Liver (tissue), 9 donors: ENCODE measurements around the gene PTPN18. TPM values are rescaled to one million over a fixed set of nuclear protein-coding genes. Genes with fewer than 3 reads are reported as not detected.

Experiments
- DNase-seq: peaks from one replicate; pipeline ENCODE4 v3.0.0-alpha.2; 2017; ENCODE audit warnings: low spot score
- H3K27ac ChIP-seq, 2 donors: one replicate each; pipeline ENCODE4 v1.7.0; 2013; ENCODE audit warnings: inconsistent platforms in 2 of 2, low read length in 2 of 2, control low read depth in 1 of 2, low read depth in 1 of 2, mild to moderate bottlenecking in 1 of 2
- H3K27me3 ChIP-seq, 4 donors: one replicate each; pipeline versions ENCODE4 v1.6.1 to v1.7.0; 2013; ENCODE audit warnings: low read length in 3 of 4, inconsistent platforms in 1 of 4, mild to moderate bottlenecking in 1 of 4, moderate library complexity in 1 of 4; ENCODE audit not compliant: control insufficient read depth in 4 of 4, insufficient read depth in 4 of 4
- H3K36me3 ChIP-seq, 4 donors: one replicate each; pipeline versions ENCODE4 v1.6.1 to v1.7.0; 2013; ENCODE audit warnings: low read length in 3 of 4, mild to moderate bottlenecking in 3 of 4, low read depth in 1 of 4, moderate library complexity in 1 of 4; ENCODE audit not compliant: control insufficient read depth in 4 of 4, insufficient read depth in 3 of 4
- H3K4me1 ChIP-seq, 4 donors: one replicate each; pipeline versions ENCODE4 v1.6.1 to v1.7.0; 2013; ENCODE audit warnings: low read length in 3 of 4, mild to moderate bottlenecking in 3 of 4, moderate library complexity in 1 of 4; ENCODE audit not compliant: control insufficient read depth in 4 of 4, insufficient read depth in 4 of 4
- H3K4me3 ChIP-seq, 3 donors: one replicate each; pipeline versions ENCODE4 v1.6.1 to v1.7.0; 2013; ENCODE audit warnings: low read length in 3 of 3, control low read depth in 1 of 3, low read depth in 1 of 3, mild to moderate bottlenecking in 1 of 3
- H3K9ac ChIP-seq, 2 donors: one replicate each; pipeline ENCODE4 v1.7.0; 2013; ENCODE audit warnings: low read length in 2 of 2, mild to moderate bottlenecking in 2 of 2, moderate library complexity in 2 of 2, control low read depth in 1 of 2, low read depth in 1 of 2
- H3K9me3 ChIP-seq, 4 donors: one replicate each; pipeline versions ENCODE4 v1.6.1 to v1.7.0; 2013; ENCODE audit warnings: low read length in 3 of 4; ENCODE audit not compliant: control insufficient read depth in 4 of 4
- ATF3 ChIP-seq: IDR thresholded peaks from 2 replicates; pipeline ENCODE4 v1.6.1; 2016; ENCODE audit warnings: antibody characterized with exemption
- EGR1 ChIP-seq, 2 donors: IDR thresholded peaks; 2 replicates each; pipeline ENCODE4 v1.6.1; 2016 to 2018; ENCODE audit warnings: antibody characterized with exemption in 2 of 2, low read depth in 2 of 2
- FOXA1 ChIP-seq: IDR thresholded peaks from 2 replicates; pipeline ENCODE4 v1.6.1; 2016; ENCODE audit warnings: antibody characterized with exemption
- FOXA2 ChIP-seq: IDR thresholded peaks from 2 replicates; pipeline ENCODE4 v1.6.1; 2016; ENCODE audit warnings: antibody characterized with exemption
- GABPA ChIP-seq, 2 donors: IDR thresholded peaks in 1 of 2; conservative IDR thresholded peaks in 1 of 2; 2 replicates each; pipeline ENCODE4 v1.6.1; 2016; ENCODE audit warnings: antibody characterized with exemption in 2 of 2, mild to moderate bottlenecking in 1 of 2, moderate library complexity in 1 of 2
- HNF4G ChIP-seq: IDR thresholded peaks from 2 replicates; pipeline ENCODE4 v1.6.1; 2016; ENCODE audit warnings: antibody characterized with exemption
- JUND ChIP-seq, 2 donors: IDR thresholded peaks; 2 replicates each; pipeline ENCODE4 v1.6.1; 2016; ENCODE audit warnings: antibody characterized with exemption in 2 of 2
- NR2F2 ChIP-seq: IDR thresholded peaks from 2 replicates; pipeline ENCODE4 v1.6.1; 2016; ENCODE audit warnings: antibody characterized with exemption
- RAD21 ChIP-seq, 2 donors: IDR thresholded peaks; 2 replicates each; pipeline ENCODE4 v1.6.1; 2016; ENCODE audit warnings: antibody characterized with exemption in 2 of 2, mild to moderate bottlenecking in 2 of 2
- REST ChIP-seq: IDR thresholded peaks from 2 replicates; pipeline ENCODE4 v1.6.1; 2016; ENCODE audit warnings: antibody characterized with exemption, mild to moderate bottlenecking
- RXRA ChIP-seq, 2 donors: IDR thresholded peaks; 2 replicates each; pipeline ENCODE4 v1.6.1; 2017 to 2018; ENCODE audit warnings: antibody characterized with exemption in 2 of 2, mild to moderate bottlenecking in 1 of 2
- SP1 ChIP-seq: IDR thresholded peaks from 2 replicates; pipeline ENCODE4 v1.6.1; 2018; ENCODE audit warnings: antibody characterized with exemption, mild to moderate bottlenecking
- YY1 ChIP-seq: IDR thresholded peaks from 2 replicates; pipeline ENCODE4 v1.6.1; 2016; ENCODE audit warnings: antibody characterized with exemption, mild to moderate bottlenecking
- WGBS: extraction: QIAGEN DNeasy Blood & Tissue Kit; methylation state at CpG from one replicate; pipeline ENCODE4 v1.1.7; 2013; 5-methylcytosine and 5-hydroxymethylcytosine counted together
- polyA plus RNA-seq, 2 donors: library from polyadenylated mRNA; stranded (reverse) in 1 of 2; unstranded in 1 of 2; fragments of 200-250 nt in 1 of 2; fragments of >200 nt in 1 of 2; fragmentation: Nextera tagmentation in 1 of 2; extraction: Ambion mirVana in 1 of 2; gene quantifications; one replicate each; pipeline versions ENCODE4 v1.2.1 to v1.2.3, GENCODE V29; 2013 to 2015
- total RNA-seq, 2 donors: library from RNA; depleted of rRNA; stranded (reverse); fragments of >200 nt; gene quantifications; one replicate each; pipeline ENCODE4 v1.2.3, GENCODE V29; 2014
- TF ChIP-seq, protein P1 (sequence below): IDR thresholded peaks from 2 replicates; pipeline ENCODE4 v1.6.1; 2016; ENCODE audit warnings: antibody characterized with exemption
- TF ChIP-seq, protein P2 (sequence below): IDR thresholded peaks from 2 replicates; pipeline ENCODE4 v1.6.1; 2016; ENCODE audit warnings: antibody characterized with exemption
- TF ChIP-seq, protein P3 (sequence below): fragments of 150-350 bp; IDR thresholded peaks from 2 replicates; pipeline ENCODE4 v1.5.1; 2017; ENCODE audit warnings: improper control_type of control experiment, low read depth, low read length; ENCODE audit not compliant: missing input control
- donor health status: healthy.
- donor health status: healthy.
- donor health status: healthy.
- donor health status: healthy.
- donor health status: healthy.

PTPN18 gene
- total and polyA plus RNA-seq, 4 donors, result 14.0 to 28.6 (median 16.7) TPM

- 93% methylated on average over 2 of the region's 2 CpGs for WGBS
- TF ChIP-seq, protein P1, sequence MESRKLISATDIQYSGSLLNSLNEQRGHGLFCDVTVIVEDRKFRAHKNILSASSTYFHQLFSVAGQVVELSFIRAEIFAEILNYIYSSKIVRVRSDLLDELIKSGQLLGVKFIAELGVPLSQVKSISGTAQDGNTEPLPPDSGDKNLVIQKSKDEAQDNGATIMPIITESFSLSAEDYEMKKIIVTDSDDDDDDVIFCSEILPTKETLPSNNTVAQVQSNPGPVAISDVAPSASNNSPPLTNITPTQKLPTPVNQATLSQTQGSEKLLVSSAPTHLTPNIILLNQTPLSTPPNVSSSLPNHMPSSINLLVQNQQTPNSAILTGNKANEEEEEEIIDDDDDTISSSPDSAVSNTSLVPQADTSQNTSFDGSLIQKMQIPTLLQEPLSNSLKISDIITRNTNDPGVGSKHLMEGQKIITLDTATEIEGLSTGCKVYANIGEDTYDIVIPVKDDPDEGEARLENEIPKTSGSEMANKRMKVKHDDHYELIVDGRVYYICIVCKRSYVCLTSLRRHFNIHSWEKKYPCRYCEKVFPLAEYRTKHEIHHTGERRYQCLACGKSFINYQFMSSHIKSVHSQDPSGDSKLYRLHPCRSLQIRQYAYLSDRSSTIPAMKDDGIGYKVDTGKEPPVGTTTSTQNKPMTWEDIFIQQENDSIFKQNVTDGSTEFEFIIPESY, result no peak
- TF ChIP-seq SP1, result no peak
Observed at GRCh38 chr2:130365075-130365474, 9.2 kb downstream of the PTPN18 start.

GRCh38 chr2:130365963-130366362, 10.1 kb downstream of the PTPN18 start:
- TF ChIP-seq REST, result no peak
- TF ChIP-seq, protein P2, sequence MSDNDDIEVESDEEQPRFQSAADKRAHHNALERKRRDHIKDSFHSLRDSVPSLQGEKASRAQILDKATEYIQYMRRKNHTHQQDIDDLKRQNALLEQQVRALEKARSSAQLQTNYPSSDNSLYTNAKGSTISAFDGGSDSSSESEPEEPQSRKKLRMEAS, result no peak
- no peak for TF ChIP-seq SP1
- no peak for TF ChIP-seq RXRA (IDR thresholded peaks at IDR 0.05)
- no peak for TF ChIP-seq JUND (IDR thresholded peaks at IDR 0.05)
- TF ChIP-seq FOXA2, result no peak
- no peak for TF ChIP-seq FOXA1
- TF ChIP-seq HNF4G, result no peak
- no peak for TF ChIP-seq NR2F2
- TF ChIP-seq GABPA (IDR thresholded peaks at IDR 0.05 in 1 of 2, conservative IDR thresholded peaks at IDR 0.05 in 1 of 2), result no peak
- TF ChIP-seq YY1, result no peak
- no peak for TF ChIP-seq ATF3
- no peak for TF ChIP-seq RAD21 (IDR thresholded peaks at IDR 0.05)
- TF ChIP-seq EGR1 (IDR thresholded peaks at IDR 0.05; ENCODE audit: low read depth in 2 of 2), result no peak
- TF ChIP-seq, protein P3, sequence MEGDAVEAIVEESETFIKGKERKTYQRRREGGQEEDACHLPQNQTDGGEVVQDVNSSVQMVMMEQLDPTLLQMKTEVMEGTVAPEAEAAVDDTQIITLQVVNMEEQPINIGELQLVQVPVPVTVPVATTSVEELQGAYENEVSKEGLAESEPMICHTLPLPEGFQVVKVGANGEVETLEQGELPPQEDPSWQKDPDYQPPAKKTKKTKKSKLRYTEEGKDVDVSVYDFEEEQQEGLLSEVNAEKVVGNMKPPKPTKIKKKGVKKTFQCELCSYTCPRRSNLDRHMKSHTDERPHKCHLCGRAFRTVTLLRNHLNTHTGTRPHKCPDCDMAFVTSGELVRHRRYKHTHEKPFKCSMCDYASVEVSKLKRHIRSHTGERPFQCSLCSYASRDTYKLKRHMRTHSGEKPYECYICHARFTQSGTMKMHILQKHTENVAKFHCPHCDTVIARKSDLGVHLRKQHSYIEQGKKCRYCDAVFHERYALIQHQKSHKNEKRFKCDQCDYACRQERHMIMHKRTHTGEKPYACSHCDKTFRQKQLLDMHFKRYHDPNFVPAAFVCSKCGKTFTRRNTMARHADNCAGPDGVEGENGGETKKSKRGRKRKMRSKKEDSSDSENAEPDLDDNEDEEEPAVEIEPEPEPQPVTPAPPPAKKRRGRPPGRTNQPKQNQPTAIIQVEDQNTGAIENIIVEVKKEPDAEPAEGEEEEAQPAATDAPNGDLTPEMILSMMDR, result no peak
- TF ChIP-seq, protein P1, result no peak
- DNase-seq, result no peak
- no peaks in the 10 kb centered on the region for H3K4me1 ChIP-seq
- H3K9ac ChIP-seq, result no peak overlapping the region
- peaks cover 0 to 7% (median 0%) of the 10 kb centered on the region in 4 donors for H3K36me3 ChIP-seq
- no peak overlapping the region for H3K4me3 ChIP-seq
- WGBS, result 93% methylated on average over 2 of the region's 2 CpGs
- no peak overlapping the region for H3K27ac ChIP-seq
- H3K27me3 ChIP-seq, result no peaks in the 10 kb centered on the region
- no peaks in the 10 kb centered on the region for H3K9me3 ChIP-seq

More at GRCh38 chr2:130365075-130365474, 9.2 kb downstream of the PTPN18 start:
- Histone ChIP-seq H3K9me3 (no peaks in the 10 kb centered on the region), H3K36me3 (peaks cover 0 to 3% (median 0%) of the 10 kb centered on the region in 4 donors), H3K4me1 (no peaks in the 10 kb centered on the region), H3K27ac (no peak overlapping the region), H3K27me3 (no peaks in the 10 kb centered on the region), H3K4me3 (no peak overlapping the region), H3K9ac (no peak overlapping the region)
- no peak for DNase-seq
